ENCODE data around the gene OR2T12.
"Not testable (repeated sequence)": the region's sequence is repeated elsewhere in the genome, so short reads cannot be mapped to it uniquely, and the experiment has no call there.

OR2T12 gene
- total RNA-seq = 0 to 0.18 (median 0) reads per million in 4 experiments

GRCh38 chr1:248303324-248303723 is at the start of gene OR2T12:
OR2T12 (minus strand) TSS chr1:248303424; CDS start chr1:248295578, 7,846 bp downstream.
- DNase-seq = no peak

GRCh38 chr1:248348475-248348874 is 45.3 kb upstream of the OR2T12 start, which contains the start of gene OR14C36:
OR14C36 (plus strand) TSS chr1:248348775; CDS start chr1:248348775, 0 bp downstream.
- no peak for DNase-seq

GRCh38 chr1:248343451-248343850 is 40.2 kb upstream of the OR2T12 start:
- no peak for DNase-seq

- DNase-seq = no peak
Observed at GRCh38 chr1:248324468-248324867, 21.2 kb upstream of the OR2T12 start, which contains the start of gene OR2M7. OR2M7 (minus strand) TSS chr1:248324568; CDS start chr1:248324568, 0 bp downstream.

GRCh38 chr1:248316796-248317195 is 13.6 kb upstream of the OR2T12 start:
- DNase-seq = no peak

GRCh38 chr1:248306740-248307139 is 3.5 kb upstream of the OR2T12 start:
- not testable (repeated sequence) for DNase-seq

GRCh38 chr1:248306103-248306502 is 2.9 kb upstream of the OR2T12 start:
- no peak for DNase-seq

GRCh38 chr1:248305672-248306071 is 2.4 kb upstream of the OR2T12 start:
- DNase-seq = not testable (repeated sequence)

- DNase-seq = no peak
Observed at GRCh38 chr1:248288391-248288790, 14.8 kb downstream of the OR2T12 start.

GRCh38 chr1:248277876-248278275 is 25.3 kb downstream of the OR2T12 start, which contains the start of gene OR2T33:
OR2T33 (minus strand) TSS chr1:248277976; CDS start chr1:248273814, 4,162 bp downstream.
- DNase-seq = no peak

GRCh38 chr1:248273225-248273624 is 30.0 kb downstream of the OR2T12 start:
- DNase-seq = not testable (repeated sequence)

GRCh38 chr1:248268178-248268577 is 35.0 kb downstream of the OR2T12 start:
- DNase-seq = no peak

- not testable (repeated sequence) for DNase-seq
Observed at GRCh38 chr1:248259309-248259708, 43.9 kb downstream of the OR2T12 start.

- no peak for DNase-seq
Observed at GRCh38 chr1:248243204-248243603, 60.0 kb downstream of the OR2T12 start.

All from effector CD8-positive, alpha-beta T cell (primary cell).